ENCODE measurements around the gene RAD51.

The RAD51 gene

DNA sequence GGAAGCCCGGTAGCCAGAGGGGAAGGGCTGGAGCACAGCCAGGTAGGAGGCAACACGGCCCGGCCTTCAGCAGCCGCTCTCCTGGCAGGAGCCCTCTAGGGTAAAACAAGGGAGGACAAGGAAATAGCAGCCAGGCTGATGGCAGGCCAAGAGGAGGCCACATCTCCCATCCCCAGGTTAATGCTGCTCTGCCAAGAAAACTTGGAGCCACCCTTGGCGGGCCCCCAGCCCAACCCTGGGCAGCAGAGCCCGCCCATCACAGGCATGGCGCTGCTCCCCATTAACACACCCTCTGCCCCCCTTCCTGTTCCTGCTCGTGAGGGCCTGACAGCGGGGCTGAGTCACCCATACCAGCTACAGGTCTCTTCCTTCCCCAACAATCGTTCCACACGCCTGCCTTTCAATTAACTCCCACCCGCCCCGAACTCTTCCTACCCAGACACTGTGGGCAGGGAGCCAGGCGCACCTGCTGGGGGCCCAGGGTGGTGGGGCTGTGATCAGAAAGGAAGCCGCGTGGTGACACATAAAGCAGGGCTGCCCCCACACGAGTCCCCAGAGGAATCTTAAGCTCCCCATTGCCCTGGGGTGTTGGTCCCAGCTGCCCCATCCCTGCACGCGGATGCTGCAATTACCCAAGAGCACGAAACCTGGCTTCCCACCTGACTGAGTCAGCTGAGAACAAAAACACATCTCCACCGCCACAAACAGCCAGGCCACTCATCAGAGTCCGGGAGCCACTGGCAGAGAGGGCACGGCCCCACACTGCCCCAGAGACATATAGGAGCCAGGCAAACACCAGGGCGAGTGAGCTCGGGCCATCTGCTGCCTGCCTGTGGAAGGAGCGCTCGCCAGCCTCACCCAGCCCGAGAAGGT lies 74.5 kb downstream of the RAD51 start, which contains the start of gene C15orf62:
C15orf62 (plus strand) TSS at position 707 of the 873 bp plus-strand sequence. CDS start 516 bp downstream, outside the sequence.
- H3K4me2 ChIP-seq (ENCODE audit: low read depth, low read length): no peak within 1 kb of the TSS
- H3K9me2 ChIP-seq (replicated peaks; ENCODE audit: insufficient read depth, low read length): no peaks in the 10 kb centered on the region
- no peak for DNase-seq
- H3K27me3 ChIP-seq (replicated peaks; ENCODE audit: insufficient read depth, low read length): no peaks in the 10 kb centered on the region
- H3F3A ChIP-seq (ENCODE audit: insufficient read depth, low read length): peaks cover 16% of the 10 kb centered on the region
- H3K27ac ChIP-seq (ENCODE audit: low read length): no peak within 1 kb of the TSS
- no peak within 1 kb of the TSS for H3K9ac ChIP-seq (ENCODE audit: low read length)
- H3K4me1 ChIP-seq (ENCODE audit: low read length): peaks cover 16% of the 10 kb centered on the region
- H2AFZ ChIP-seq (ENCODE audit: low read length): no peak within 1 kb of the TSS
- no peaks in the 10 kb centered on the region for H3K9me3 ChIP-seq (replicated peaks; ENCODE audit: insufficient read depth, low read length)
- no peaks in the 10 kb centered on the region for H4K20me1 ChIP-seq (ENCODE audit: insufficient read depth, low read length)
- no peak within 1 kb of the TSS for H3K4me3 ChIP-seq (ENCODE audit: low read length)
- TF ChIP-seq EZH2 (optimal IDR thresholded peaks at IDR 0.05; ENCODE audit: low read depth, low read length) (no peak), EZH2phosphoT487 (IDR thresholded peaks at IDR 0.05; ENCODE audit: low read length) (no peak)
- TF ChIP-seq, protein P1, sequence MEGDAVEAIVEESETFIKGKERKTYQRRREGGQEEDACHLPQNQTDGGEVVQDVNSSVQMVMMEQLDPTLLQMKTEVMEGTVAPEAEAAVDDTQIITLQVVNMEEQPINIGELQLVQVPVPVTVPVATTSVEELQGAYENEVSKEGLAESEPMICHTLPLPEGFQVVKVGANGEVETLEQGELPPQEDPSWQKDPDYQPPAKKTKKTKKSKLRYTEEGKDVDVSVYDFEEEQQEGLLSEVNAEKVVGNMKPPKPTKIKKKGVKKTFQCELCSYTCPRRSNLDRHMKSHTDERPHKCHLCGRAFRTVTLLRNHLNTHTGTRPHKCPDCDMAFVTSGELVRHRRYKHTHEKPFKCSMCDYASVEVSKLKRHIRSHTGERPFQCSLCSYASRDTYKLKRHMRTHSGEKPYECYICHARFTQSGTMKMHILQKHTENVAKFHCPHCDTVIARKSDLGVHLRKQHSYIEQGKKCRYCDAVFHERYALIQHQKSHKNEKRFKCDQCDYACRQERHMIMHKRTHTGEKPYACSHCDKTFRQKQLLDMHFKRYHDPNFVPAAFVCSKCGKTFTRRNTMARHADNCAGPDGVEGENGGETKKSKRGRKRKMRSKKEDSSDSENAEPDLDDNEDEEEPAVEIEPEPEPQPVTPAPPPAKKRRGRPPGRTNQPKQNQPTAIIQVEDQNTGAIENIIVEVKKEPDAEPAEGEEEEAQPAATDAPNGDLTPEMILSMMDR (IDR thresholded peaks at IDR 0.05; ENCODE audit: low read length): no peak
- no peaks in the 10 kb centered on the region for H3K79me2 ChIP-seq (ENCODE audit: low read length)
- H3K36me3 ChIP-seq (replicated peaks; ENCODE audit: insufficient read depth, low read length): no peaks in the 10 kb centered on the region

DNA sequence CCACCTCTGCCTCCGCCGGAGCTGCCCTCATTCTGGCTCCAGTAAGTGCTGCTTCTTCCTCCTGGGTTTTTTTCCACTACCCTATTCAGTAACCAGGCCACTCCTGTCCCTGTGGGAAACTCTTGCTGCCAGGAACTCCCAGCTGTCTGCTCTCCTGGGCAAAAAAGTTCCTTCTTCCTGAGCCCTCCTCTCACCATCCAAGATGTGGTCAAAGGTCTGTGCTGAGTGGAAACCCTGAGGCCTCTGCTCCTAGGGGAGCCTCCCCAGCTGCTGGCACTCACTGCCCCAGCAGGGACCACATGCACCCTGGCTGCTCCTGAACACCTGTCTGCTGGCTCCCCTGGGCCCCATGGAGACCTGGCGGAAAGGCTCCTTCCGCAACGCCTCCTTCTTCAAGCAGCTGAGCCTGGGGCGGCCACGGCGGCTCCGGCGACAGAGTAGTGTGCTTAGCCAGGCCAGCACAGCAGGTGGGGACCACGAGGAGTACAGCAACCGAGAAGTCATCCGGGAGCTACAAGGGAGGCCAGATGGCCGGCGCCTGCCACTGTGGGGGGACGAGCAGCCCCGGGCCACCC lies 75.3 kb downstream of the RAD51 start:
- TF ChIP-seq EZH2 (optimal IDR thresholded peaks at IDR 0.05; ENCODE audit: low read depth, low read length) (no peak), EZH2phosphoT487 (IDR thresholded peaks at IDR 0.05; ENCODE audit: low read length) (no peak)
- TF ChIP-seq, protein P1 (IDR thresholded peaks at IDR 0.05; ENCODE audit: low read length): no peak
- peaks cover 9% of the 10 kb centered on the region for H3K4me1 ChIP-seq (ENCODE audit: low read length)
- H3K27ac ChIP-seq (ENCODE audit: low read length): no peak overlapping the region
- no peak overlapping the region for H2AFZ ChIP-seq (ENCODE audit: low read length)
- H3K36me3 ChIP-seq (replicated peaks; ENCODE audit: insufficient read depth, low read length): no peaks in the 10 kb centered on the region
- peaks cover 8% of the 10 kb centered on the region for H3F3A ChIP-seq (ENCODE audit: insufficient read depth, low read length)
- no peaks in the 10 kb centered on the region for H3K27me3 ChIP-seq (replicated peaks; ENCODE audit: insufficient read depth, low read length)
- H3K9me2 ChIP-seq (replicated peaks; ENCODE audit: insufficient read depth, low read length): no peaks in the 10 kb centered on the region
- no peaks in the 10 kb centered on the region for H3K79me2 ChIP-seq (ENCODE audit: low read length)
- H3K9me3 ChIP-seq (replicated peaks; ENCODE audit: insufficient read depth, low read length): no peaks in the 10 kb centered on the region
- DNase-seq: no peak
- H3K4me2 ChIP-seq (ENCODE audit: low read depth, low read length): no peak overlapping the region
- no peak overlapping the region for H3K9ac ChIP-seq (ENCODE audit: low read length)
- no peaks in the 10 kb centered on the region for H4K20me1 ChIP-seq (ENCODE audit: insufficient read depth, low read length)
- no peak overlapping the region for H3K4me3 ChIP-seq (ENCODE audit: low read length)

DNA sequence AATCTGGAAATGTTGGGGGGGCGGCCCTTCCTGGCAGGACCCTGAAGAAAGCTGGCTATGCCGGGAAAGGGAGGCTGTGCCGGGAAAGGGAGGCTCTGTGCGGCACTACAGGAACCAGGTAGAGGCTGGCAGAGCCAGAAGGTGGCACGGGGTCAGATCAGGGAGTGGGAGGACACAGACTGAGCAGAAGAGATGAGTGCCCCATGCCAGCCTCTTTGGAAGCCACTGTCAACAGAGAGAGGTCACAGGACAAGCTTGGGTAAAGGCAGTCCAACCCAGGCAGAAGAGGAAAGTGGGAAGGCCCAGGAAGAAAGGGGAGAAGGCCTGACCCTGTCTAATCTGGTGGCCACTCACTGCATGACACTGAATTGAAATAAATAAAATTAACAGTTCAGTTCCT lies 76.3 kb downstream of the RAD51 start:
- Histone ChIP-seq H3K27ac (ENCODE audit: low read length) (no peak overlapping the region), H3K9me3 (replicated peaks; ENCODE audit: insufficient read depth, low read length) (no peaks in the 10 kb centered on the region), H3F3A (ENCODE audit: insufficient read depth, low read length) (no peaks in the 10 kb centered on the region), H3K9ac (ENCODE audit: low read length) (no peak overlapping the region), H3K4me1 (ENCODE audit: low read length) (peaks cover under 1% of the 10 kb centered on the region), H3K79me2 (ENCODE audit: low read length) (no peaks in the 10 kb centered on the region), H3K4me3 (ENCODE audit: low read length) (no peak overlapping the region), H2AFZ (ENCODE audit: low read length) (no peak overlapping the region), H4K20me1 (ENCODE audit: insufficient read depth, low read length) (no peaks in the 10 kb centered on the region), H3K9me2 (replicated peaks; ENCODE audit: insufficient read depth, low read length) (no peaks in the 10 kb centered on the region), H3K36me3 (replicated peaks; ENCODE audit: insufficient read depth, low read length) (no peaks in the 10 kb centered on the region), H3K4me2 (ENCODE audit: low read depth, low read length) (no peak overlapping the region), H3K27me3 (replicated peaks; ENCODE audit: insufficient read depth, low read length) (no peaks in the 10 kb centered on the region)
- TF ChIP-seq EZH2phosphoT487 (IDR thresholded peaks at IDR 0.05; ENCODE audit: low read length) (no peak), EZH2 (optimal IDR thresholded peaks at IDR 0.05; ENCODE audit: low read depth, low read length) (no peak)
- TF ChIP-seq, protein P1 (IDR thresholded peaks at IDR 0.05; ENCODE audit: low read length): no peak
- no peak for DNase-seq

Measured in MM.1S (cell line).